ENCODE results near the gene KCNJ10. TPM values are rescaled to one million over a fixed set of nuclear protein-coding genes. Genes with fewer than 3 reads are reported as not detected.

The KCNJ10 gene
- total RNA-seq, 2 donors from 2014 or later: not detected

DNA sequence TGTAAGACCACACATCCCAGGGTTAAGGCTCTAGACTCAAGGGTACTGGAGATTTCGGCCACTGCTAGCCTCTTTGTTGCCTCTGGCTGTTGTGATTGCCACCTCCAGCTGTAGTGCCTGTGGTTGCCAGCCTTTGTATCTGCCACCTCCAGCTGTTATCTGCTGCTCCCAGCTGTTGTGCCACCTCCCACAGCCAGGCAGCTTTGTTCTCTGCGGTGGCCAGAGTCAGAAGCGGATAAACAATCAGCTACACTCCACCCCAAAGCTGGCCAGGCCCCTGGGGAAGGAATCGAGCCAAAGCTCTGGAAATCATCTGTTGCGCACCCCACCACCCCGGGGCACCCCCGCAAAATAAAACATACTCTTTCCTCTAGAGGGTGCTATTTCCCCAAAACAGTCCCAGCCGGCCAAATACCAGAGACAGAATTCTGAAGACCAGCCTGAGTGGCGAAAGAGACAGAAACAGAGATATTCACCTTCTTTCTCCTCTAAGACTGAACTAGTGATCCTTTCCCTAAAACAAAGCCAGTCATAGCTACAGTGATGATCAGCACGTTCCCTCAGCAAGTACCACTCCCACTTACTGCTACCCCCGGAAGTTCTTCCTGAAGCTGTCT, 23.4 kb downstream of the KCNJ10 start:
- peaks cover 9% of the 10 kb centered on the region for H3K4me1 Mint-ChIP-seq
- peak overlapping the region; percentile 79 for H3K27ac Mint-ChIP-seq
- H3K4me3 Mint-ChIP-seq: peak overlapping the region; percentile 73
- peaks cover 17% of the 10 kb centered on the region for H3K27me3 Mint-ChIP-seq
- H3K9me3 Mint-ChIP-seq: no peaks in the 10 kb centered on the region
- peak; percentile 88 for ATAC-seq (replicated peaks)
- no peaks in the 10 kb centered on the region for H3K36me3 Mint-ChIP-seq (ENCODE audit: low read depth)

- Mint-ChIP-seq H3K27me3 (peaks cover 12% of the 10 kb centered on the region), H3K4me3 (no peak overlapping the region), H3K36me3 (ENCODE audit: low read depth) (no peaks in the 10 kb centered on the region), H3K4me1 (peaks cover 9% of the 10 kb centered on the region), H3K9me3 (no peaks in the 10 kb centered on the region), H3K27ac (no peak overlapping the region)
- no peak for ATAC-seq (replicated peaks)
These were observed 24.3 kb downstream of the KCNJ10 start for GRCh38 chr1:160045653-160046052.

DNA sequence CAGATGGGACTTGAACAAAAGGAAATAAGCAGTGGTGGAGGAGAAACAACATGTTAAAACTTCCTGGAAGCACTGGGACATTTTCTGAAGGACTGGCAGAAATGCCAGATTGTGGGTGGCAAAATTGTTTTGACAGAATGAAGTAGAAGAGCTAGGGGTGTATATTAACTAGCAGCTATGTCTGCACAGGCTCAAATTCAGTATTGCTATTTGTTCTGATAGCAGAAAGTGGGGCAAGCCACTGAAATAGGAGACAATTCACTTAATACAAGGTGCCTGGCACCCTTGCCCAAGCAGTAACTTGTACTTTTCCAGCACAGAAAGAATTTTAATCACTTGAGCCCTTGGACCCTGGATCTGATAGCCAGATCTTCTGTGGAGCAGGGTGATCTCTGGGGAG, 26.4 kb downstream of the KCNJ10 start:
- Mint-ChIP-seq H3K4me1 (peaks cover 9% of the 10 kb centered on the region), H3K4me3 (no peak overlapping the region), H3K27me3 (peaks cover 5% of the 10 kb centered on the region), H3K9me3 (no peaks in the 10 kb centered on the region), H3K27ac (no peak overlapping the region), H3K36me3 (ENCODE audit: low read depth) (no peaks in the 10 kb centered on the region)
- no peak for ATAC-seq (replicated peaks)

GRCh38 chr1:160040476-160040875, 29.5 kb downstream of the KCNJ10 start:
- ATAC-seq (replicated peaks): no peak
- Mint-ChIP-seq H3K4me1 (no peaks in the 10 kb centered on the region), H3K9me3 (no peaks in the 10 kb centered on the region), H3K36me3 (ENCODE audit: low read depth) (no peaks in the 10 kb centered on the region), H3K4me3 (no peak overlapping the region), H3K27ac (no peak overlapping the region), H3K27me3 (peaks cover 1% of the 10 kb centered on the region)

DNA sequence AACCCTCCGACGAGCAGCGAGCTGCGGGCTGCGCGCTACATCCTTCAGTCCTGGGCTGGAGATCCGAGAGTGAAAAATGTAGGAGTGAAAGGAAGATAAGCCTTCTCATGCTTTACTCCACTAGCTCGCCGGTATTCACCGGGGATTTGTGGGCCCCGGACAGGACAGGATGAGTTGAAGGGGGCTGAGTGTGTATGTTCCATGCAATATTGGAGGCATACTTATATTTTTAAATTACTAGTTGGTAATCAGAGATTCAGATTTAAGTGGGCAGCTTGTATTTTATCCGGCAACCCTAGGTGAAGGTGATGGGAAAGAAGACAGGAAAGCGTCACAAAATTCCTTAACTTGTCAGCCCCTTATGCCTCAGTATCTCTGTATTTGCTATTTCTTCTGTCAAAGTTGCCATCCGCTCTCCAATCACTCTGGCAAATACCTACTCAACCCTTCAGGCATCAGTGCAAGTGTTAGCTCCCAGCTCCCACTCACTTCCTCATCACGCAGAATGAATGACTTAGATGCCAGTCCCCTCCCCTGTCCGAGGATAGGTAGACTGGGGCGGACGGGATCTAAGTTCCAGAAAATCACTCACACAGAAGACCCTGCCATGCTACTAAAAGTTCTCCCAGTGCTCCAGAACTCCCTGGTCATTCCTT, 37.7 kb downstream of the KCNJ10 start:
- Mint-ChIP-seq H3K9me3 (no peaks in the 10 kb centered on the region), H3K36me3 (ENCODE audit: low read depth) (peaks cover under 1% of the 10 kb centered on the region), H3K4me3 (peak overlapping the region; percentile 89), H3K4me1 (peaks cover 22% of the 10 kb centered on the region), H3K27ac (peak overlapping the region; percentile 83), H3K27me3 (no peaks in the 10 kb centered on the region)
- peak; percentile 30 for ATAC-seq (replicated peaks)

DNA sequence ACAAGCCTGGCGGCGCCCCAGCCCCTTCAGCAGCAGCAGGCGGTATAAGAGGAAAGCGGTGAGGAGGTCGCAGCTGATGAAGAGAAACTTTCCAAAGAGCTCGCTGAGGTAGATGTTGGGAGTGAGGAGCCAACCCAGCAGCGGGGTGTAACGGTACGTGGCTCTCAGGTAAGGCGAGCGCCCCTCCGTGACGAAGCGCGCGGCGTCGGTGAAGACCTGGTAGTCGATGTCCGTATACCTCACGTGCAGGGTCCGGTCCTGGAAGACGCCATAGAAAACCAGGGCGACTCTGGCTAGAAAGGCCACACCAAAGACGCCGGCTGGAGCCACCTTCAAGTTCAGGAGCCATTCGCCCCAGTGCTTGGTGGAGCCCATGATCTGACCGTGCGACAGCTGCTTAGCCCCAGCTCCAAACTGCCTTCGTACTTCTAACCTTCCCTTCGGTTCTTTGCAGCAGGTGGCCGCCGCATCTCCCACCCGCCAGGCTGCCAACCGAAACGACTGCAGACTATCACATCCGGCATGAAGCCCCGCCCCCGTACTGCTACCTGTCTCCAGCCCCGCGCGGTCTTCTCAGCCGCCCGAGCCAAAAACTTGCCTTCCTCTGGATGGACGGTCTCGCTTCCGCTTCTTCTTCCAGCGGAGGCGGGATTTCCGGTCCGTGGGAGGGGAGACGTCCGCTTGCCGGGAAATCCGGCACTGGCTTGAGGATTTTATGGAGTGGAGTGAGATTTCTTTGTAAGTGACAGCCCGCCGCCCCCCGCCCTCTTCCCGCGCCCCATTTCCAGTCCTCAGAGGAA, 38.4 kb downstream of the KCNJ10 start, which contains the start of gene PIGM:
Gene PIGM (minus strand): TSS at position 626 of the 800 bp plus-strand sequence. CDS start 251 bp downstream, at position 375.
- Mint-ChIP-seq H3K27ac (peak within 1 kb of the TSS; percentile 83), H3K4me1 (peaks cover 22% of the 10 kb centered on the region), H3K36me3 (ENCODE audit: low read depth) (peaks cover 5% of the 10 kb centered on the region), H3K27me3 (no peaks in the 10 kb centered on the region), H3K4me3 (peak within 1 kb of the TSS; percentile 89), H3K9me3 (no peaks in the 10 kb centered on the region)
- ATAC-seq (replicated peaks): peak; percentile 97

GRCh38 chr1:160030657-160031364, 39.1 kb downstream of the KCNJ10 start:
- Mint-ChIP-seq H3K27ac (peak overlapping the region; percentile 83), H3K4me1 (peaks cover 22% of the 10 kb centered on the region), H3K9me3 (no peaks in the 10 kb centered on the region), H3K36me3 (ENCODE audit: low read depth) (peaks cover 5% of the 10 kb centered on the region), H3K4me3 (peak overlapping the region; percentile 89), H3K27me3 (no peaks in the 10 kb centered on the region)
- peak; percentile 17 for ATAC-seq (replicated peaks)

GRCh38 chr1:160028426-160028825, 41.5 kb downstream of the KCNJ10 start:
- Mint-ChIP-seq H3K27ac (peak overlapping the region; percentile 30), H3K4me3 (no peak overlapping the region), H3K9me3 (no peaks in the 10 kb centered on the region), H3K4me1 (peaks cover 22% of the 10 kb centered on the region), H3K36me3 (ENCODE audit: low read depth) (peaks cover 5% of the 10 kb centered on the region), H3K27me3 (no peaks in the 10 kb centered on the region)
- no peak for ATAC-seq (replicated peaks)

- H3K27ac Mint-ChIP-seq: no peak overlapping the region
- ATAC-seq (replicated peaks): no peak
These were observed 44.6 kb downstream of the KCNJ10 start for GRCh38 chr1:160025314-160025713.

DNA sequence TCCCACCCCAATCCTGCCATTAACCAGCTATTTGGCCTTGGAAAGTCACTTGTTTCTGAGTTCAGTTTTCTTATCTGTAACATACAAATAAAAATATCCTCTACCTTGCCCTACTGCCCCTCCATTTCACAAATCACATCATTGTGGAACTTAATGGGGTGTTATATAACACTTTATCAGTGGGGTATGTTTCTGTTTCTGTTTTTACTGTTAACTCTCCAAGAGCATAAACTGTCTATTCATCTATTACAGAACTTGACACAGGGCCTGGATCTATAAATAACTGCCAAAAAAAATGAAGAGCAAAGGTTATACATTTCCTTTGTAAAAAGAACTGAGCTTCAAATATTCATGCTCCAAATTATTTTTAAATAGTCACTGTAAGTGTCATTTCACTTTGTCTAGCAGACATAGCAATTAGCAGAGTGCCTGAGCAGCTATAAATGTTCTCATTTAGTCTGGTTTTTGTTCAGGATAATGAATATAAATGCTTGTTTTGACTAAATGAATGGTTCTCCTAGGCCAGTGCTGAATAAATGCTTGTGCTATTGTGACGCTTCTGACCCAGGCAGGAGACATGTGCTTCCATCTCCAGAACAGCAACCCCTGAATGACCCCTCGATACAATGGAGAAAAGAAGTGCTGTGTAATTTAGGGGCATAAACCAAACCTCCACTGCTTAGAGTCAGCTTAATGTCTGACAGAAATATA, 45.6 kb downstream of the KCNJ10 start:
- Mint-ChIP-seq H3K9me3 (no peaks in the 10 kb centered on the region), H3K4me3 (no peak overlapping the region), H3K27ac (no peak overlapping the region), H3K36me3 (ENCODE audit: low read depth) (peaks cover 5% of the 10 kb centered on the region), H3K4me1 (peaks cover 4% of the 10 kb centered on the region), H3K27me3 (no peaks in the 10 kb centered on the region)
- no peak for ATAC-seq (replicated peaks)

More at GRCh38 chr1:160025314-160025713, 44.6 kb downstream of the KCNJ10 start:
- Mint-ChIP-seq H3K9me3 (no peaks in the 10 kb centered on the region), H3K4me3 (no peak overlapping the region), H3K27me3 (no peaks in the 10 kb centered on the region), H3K36me3 (ENCODE audit: low read depth) (peaks cover 5% of the 10 kb centered on the region), H3K4me1 (peaks cover 6% of the 10 kb centered on the region)

DNA sequence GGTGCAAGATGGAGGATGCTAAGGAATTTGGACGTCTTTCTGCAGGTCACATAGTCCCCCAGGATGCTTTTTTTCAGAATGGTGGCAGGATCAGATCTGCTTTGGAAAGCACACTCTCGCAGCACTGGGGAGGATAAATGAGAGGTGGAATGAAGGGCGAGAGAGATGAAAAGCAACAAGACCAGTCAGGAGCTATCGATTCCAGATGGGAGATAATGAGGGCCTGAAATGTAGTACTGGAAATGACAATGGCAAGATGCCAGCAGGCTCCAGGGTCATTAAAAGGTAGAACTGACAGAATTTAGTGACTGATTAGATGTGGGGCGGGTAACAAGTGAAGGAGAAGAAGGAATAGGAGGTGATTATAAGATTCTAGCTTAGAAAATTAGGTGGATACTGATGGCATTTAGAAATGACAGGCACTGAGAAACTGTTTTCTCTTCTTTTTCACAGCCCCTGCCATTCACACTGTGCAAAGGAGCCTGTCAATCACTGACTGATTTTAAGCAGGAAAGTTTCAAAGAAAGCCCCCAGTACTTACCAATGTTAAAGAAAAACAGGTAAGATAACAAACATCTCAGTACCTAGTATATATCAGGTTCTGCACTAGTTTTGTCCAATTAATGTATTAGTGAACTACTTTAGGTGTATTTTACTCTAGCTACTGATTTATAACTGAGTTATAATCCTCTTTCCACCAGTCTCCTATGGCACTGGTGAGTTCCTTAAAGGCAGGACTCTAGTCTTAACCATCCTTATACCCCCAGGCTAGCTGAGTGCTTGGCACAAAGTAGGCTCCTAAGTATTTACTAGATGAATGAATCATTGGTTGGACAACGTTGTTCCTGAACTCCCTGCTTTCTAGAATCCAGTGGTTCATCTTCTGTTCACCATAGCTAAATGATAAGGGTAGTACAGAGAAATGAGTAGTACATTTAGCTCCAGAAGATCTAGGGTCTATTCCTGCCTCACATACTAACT, 47.3 kb downstream of the KCNJ10 start:
- no peak for ATAC-seq (replicated peaks)
- H3K4me1 Mint-ChIP-seq: peaks cover 6% of the 10 kb centered on the region
- peaks cover 5% of the 10 kb centered on the region for H3K36me3 Mint-ChIP-seq (ENCODE audit: low read depth)
- no peak overlapping the region for H3K27ac Mint-ChIP-seq
- H3K27me3 Mint-ChIP-seq: no peaks in the 10 kb centered on the region
- no peak overlapping the region for H3K4me3 Mint-ChIP-seq
- no peaks in the 10 kb centered on the region for H3K9me3 Mint-ChIP-seq

DNA sequence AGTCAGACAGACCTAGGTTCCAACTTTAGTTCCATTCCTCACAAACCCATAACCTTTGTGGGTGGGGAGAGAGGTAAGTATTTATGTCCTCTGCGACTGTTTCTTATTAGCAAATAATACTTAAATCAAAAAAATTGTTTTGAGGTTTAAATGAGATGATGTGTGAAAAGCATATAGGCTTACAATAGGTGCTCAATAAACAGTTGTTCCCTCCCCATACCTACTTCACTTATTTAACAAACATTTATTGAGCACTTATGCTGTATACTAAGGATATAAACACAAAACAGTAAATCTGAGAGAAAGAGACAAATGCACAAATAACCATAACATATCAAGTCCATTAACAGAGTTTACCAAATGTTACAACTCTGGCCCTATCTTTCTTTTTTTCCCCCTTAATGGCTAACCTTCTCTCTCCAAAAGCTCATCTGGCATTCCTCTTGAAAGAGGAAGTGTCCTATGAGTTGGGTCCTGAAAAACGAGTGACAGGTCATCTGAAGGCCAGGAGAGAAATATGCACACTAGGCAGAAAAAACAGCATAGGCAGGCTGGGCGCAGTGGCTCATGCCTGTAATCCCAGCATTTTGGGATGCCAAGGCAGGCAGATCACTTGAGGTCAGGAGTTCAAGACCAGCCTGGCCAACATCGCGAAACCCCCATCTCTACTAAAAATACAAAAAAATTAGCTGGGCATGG, 48.4 kb downstream of the KCNJ10 start:
- no peak overlapping the region for H3K27ac Mint-ChIP-seq
- H3K36me3 Mint-ChIP-seq (ENCODE audit: low read depth): no peaks in the 10 kb centered on the region
- H3K4me1 Mint-ChIP-seq: peaks cover 6% of the 10 kb centered on the region
- H3K4me3 Mint-ChIP-seq: no peak overlapping the region
- H3K9me3 Mint-ChIP-seq: no peaks in the 10 kb centered on the region
- H3K27me3 Mint-ChIP-seq: peaks cover 3% of the 10 kb centered on the region
- no peak for ATAC-seq (replicated peaks)
